HG03280 (cell line): ENCODE results near the gene TRPM6.
"Not testable (repeated sequence)": the region's sequence is repeated elsewhere in the genome, so short reads cannot be mapped to it uniquely, and the experiment has no call there.

Experiments used
- ATAC-seq: cut with Tn5 transposase; IDR thresholded peaks from one replicate; pipeline ENCODE4 v1.9.1; 2021; ENCODE audit warnings: mild to moderate bottlenecking, moderate library complexity; ENCODE audit not compliant: unreplicated experiment

Gene TRPM6

GRCh38 chr9:74860247-74860646 lies 27.5 kb downstream of the TRPM6 start:
- ATAC-seq, result not testable (repeated sequence)

GRCh38 chr9:74859786-74860185 lies 27.9 kb downstream of the TRPM6 start:
- no peak for ATAC-seq

GRCh38 chr9:74858751-74859414 lies 28.8 kb downstream of the TRPM6 start:
- ATAC-seq, result no peak

GRCh38 chr9:74856989-74857388 lies 30.7 kb downstream of the TRPM6 start:
- no peak for ATAC-seq

- ATAC-seq, result no peak
These were observed 32.6 kb downstream of the TRPM6 start for GRCh38 chr9:74855072-74855471.

- ATAC-seq, result not testable (repeated sequence)
These were observed 34.7 kb downstream of the TRPM6 start for GRCh38 chr9:74853024-74853423.

- no peak for ATAC-seq
These were observed 39.6 kb downstream of the TRPM6 start for GRCh38 chr9:74848153-74848525.

GRCh38 chr9:74847478-74848152 lies 40.1 kb downstream of the TRPM6 start:
- ATAC-seq, result no peak

GRCh38 chr9:74846766-74847165 lies 41.0 kb downstream of the TRPM6 start:
- ATAC-seq, result no peak

GRCh38 chr9:74838351-74838750 lies 49.4 kb downstream of the TRPM6 start:
- ATAC-seq, result no peak

GRCh38 chr9:74824654-74825053 lies 63.1 kb downstream of the TRPM6 start:
- ATAC-seq, result no peak

GRCh38 chr9:74821636-74822035 lies 66.1 kb downstream of the TRPM6 start:
- ATAC-seq, result no peak

GRCh38 chr9:74817816-74818215 lies 69.9 kb downstream of the TRPM6 start:
- no peak for ATAC-seq

GRCh38 chr9:74817281-74817810 lies 70.4 kb downstream of the TRPM6 start:
- no peak for ATAC-seq

GRCh38 chr9:74810200-74810599 lies 77.5 kb downstream of the TRPM6 start:
- ATAC-seq, result no peak

- no peak for ATAC-seq
These were observed 83.7 kb downstream of the TRPM6 start for GRCh38 chr9:74804018-74804385.

GRCh38 chr9:74803376-74804017 lies 84.2 kb downstream of the TRPM6 start:
- ATAC-seq, result no peak

- ATAC-seq, result no peak
These were observed 87.5 kb downstream of the TRPM6 start for GRCh38 chr9:74800226-74800625.

- no peak for ATAC-seq
These were observed 91.9 kb downstream of the TRPM6 start for GRCh38 chr9:74795803-74796202.

GRCh38 chr9:74795081-74795480 lies 92.6 kb downstream of the TRPM6 start:
- no peak for ATAC-seq

GRCh38 chr9:74784506-74784905 lies 103.2 kb downstream of the TRPM6 start:
- ATAC-seq, result no peak

GRCh38 chr9:74783408-74783807 lies 104.3 kb downstream of the TRPM6 start:
- no peak for ATAC-seq
